Stomach (tissue), 9 donors: ENCODE results near the gene METTL16. TPM values are rescaled to one million over a fixed set of nuclear protein-coding genes. Genes with fewer than 3 reads are reported as not detected.
"Not testable (repeated sequence)": the region's sequence is repeated elsewhere in the genome, so short reads cannot be mapped to it uniquely, and the experiment has no call there.

Experiments used
- DNase-seq, 2 donors: peaks; one replicate each; pipeline versions ENCODE4 v3.0.0 to v3.0.0-alpha.2; 2013 to 2019
- H3K27ac ChIP-seq, 5 donors: fragments of 200-600 bp in 4 of 5; sonication (generic) in 4 of 5; one replicate each; pipeline ENCODE4 v1.5.1; 2013 to 2019; ENCODE audit warnings: mild to moderate bottlenecking in 1 of 5, moderate library complexity in 1 of 5
- H3K27me3 ChIP-seq, 3 donors: fragments of 200-600 bp; sonication (generic); one replicate each; pipeline ENCODE4 v1.5.1; 2017 to 2019; ENCODE audit warnings: mixed run types in 1 of 3
- H3K36me3 ChIP-seq, 4 donors: fragments of 200-600 bp; sonication (generic); 1 replicate in 3 of 4; 2 replicates in 1 of 4; pipeline ENCODE4 v1.5.1; 2016 to 2019
- H3K4me1 ChIP-seq, 4 donors: fragments of 200-600 bp; sonication (generic); one replicate each; pipeline ENCODE4 v1.5.1; 2016 to 2019
- H3K4me3 ChIP-seq, 4 donors: fragments of 200-600 bp; sonication (generic) in 3 of 4; one replicate each; pipeline ENCODE4 v1.5.1; 2016 to 2019; ENCODE audit warnings: mild to moderate bottlenecking in 1 of 4
- H3K9me3 ChIP-seq, 4 donors: fragments of 200-600 bp; sonication (generic); one replicate each; pipeline ENCODE4 v1.5.1; 2016 to 2019
- CTCF ChIP-seq, 7 experiments: fragments of 450-650 bp in 4 of 7; fragments of 200-600 bp in 3 of 7; sonication (generic) in 3 of 7; IDR thresholded peaks; one replicate each; pipeline ENCODE4 v1.5.1; 2016 to 2019; ENCODE audit warnings: antibody characterized with exemption in 7 of 7, control low read depth in 2 of 7, mild to moderate bottlenecking in 1 of 7
- EP300 ChIP-seq: sonication (generic); formaldehyde crosslinking; IDR thresholded peaks from one replicate; pipeline ENCODE4 v1.6.1; 2017; ENCODE audit warnings: antibody characterized with exemption
- POLR2A ChIP-seq, 4 donors: fragments of 450-650 bp; IDR thresholded peaks; one replicate each; pipeline ENCODE4 v1.6.1; 2016; ENCODE audit warnings: antibody characterized with exemption in 4 of 4, control low read depth in 2 of 4, mild to moderate bottlenecking in 1 of 4, moderate library complexity in 1 of 4
- POLR2AphosphoS5 ChIP-seq, 3 donors: sonication (generic); formaldehyde crosslinking; IDR thresholded peaks; one replicate each; pipeline ENCODE4 v1.6.1; 2016; ENCODE audit warnings: antibody characterized with exemption in 3 of 3
- WGBS, 5 donors: extraction: QIAGEN DNeasy Blood & Tissue Kit in 3 of 5; methylation state at CpG; one replicate each; pipeline versions ENCODE4 v1.1.5 to v1.1.7; 2013 to 2018; 5-methylcytosine and 5-hydroxymethylcytosine counted together
- intact Hi-C: fragments of 100-400 bp; cut with DNase I; formaldehyde crosslinking; loops from one replicate; pipeline ENCODE4 v1.15.1; 2023; ENCODE audit warnings: low total_unique reads
- polyA plus RNA-seq, 3 donors: library from polyadenylated mRNA; stranded (reverse); fragments of 200-250 nt; gene quantifications; one replicate each; pipeline ENCODE4 v1.2.3, GENCODE V29; 2013
- total RNA-seq, 5 donors: library from RNA; depleted of rRNA; stranded (reverse); fragments of >200 nt; gene quantifications; one replicate each; pipeline versions ENCODE4 v1.1.0 to v1.2.3, GENCODE V29; 2014 to 2016
- donor health status: healthy with polysubstance abuse.
- donor health status: Bipolar disorder and iron deficiency.
- donor health status: healthy.

The METTL16 gene
- total and polyA plus RNA-seq, 8 donors: 11.3 to 108 (median 16.6) TPM

- no peak for TF ChIP-seq EP300
- no peak for TF ChIP-seq POLR2AphosphoS5 (IDR thresholded peaks at IDR 0.05)
- TF ChIP-seq CTCF (IDR thresholded peaks at IDR 0.05): no peak
- TF ChIP-seq POLR2A (IDR thresholded peaks at IDR 0.05): no peak
- H3K36me3 ChIP-seq: peaks cover 6 to 24% (median 17%) of the 10 kb centered on the region in 4 donors
- 67 to 81% (median 75%) methylated on average over 5 of the region's 5 CpGs for WGBS, 5 donors
- no peaks in the 10 kb centered on the region for H3K9me3 ChIP-seq
- DNase-seq: no peak
- H3K4me1 ChIP-seq: peaks cover 0 to 9% (median 0%) of the 10 kb centered on the region in 4 donors
- H3K27me3 ChIP-seq: no peaks in the 10 kb centered on the region
- H3K27ac ChIP-seq: no peak overlapping the region
- H3K4me3 ChIP-seq: no peak overlapping the region
- intact Hi-C loops: no loop called here
Measured at GRCh38 chr17:2450016-2450650, 61.6 kb downstream of the METTL16 start.

GRCh38 chr17:2449486-2449885 lies 62.2 kb downstream of the METTL16 start:
- intact Hi-C loops: no loop called here
- Histone ChIP-seq H3K9me3 (no peaks in the 10 kb centered on the region), H3K27ac (no peak overlapping the region), H3K27me3 (no peaks in the 10 kb centered on the region), H3K4me3 (no peak overlapping the region), H3K4me1 (peaks cover 0 to 9% (median 0%) of the 10 kb centered on the region in 4 donors), H3K36me3 (peaks cover 6 to 20% (median 15%) of the 10 kb centered on the region in 4 donors)
- TF ChIP-seq POLR2A (IDR thresholded peaks at IDR 0.05): no peak
- TF ChIP-seq EP300: no peak
- no peak for TF ChIP-seq CTCF (IDR thresholded peaks at IDR 0.05)
- no peak for TF ChIP-seq POLR2AphosphoS5 (IDR thresholded peaks at IDR 0.05)
- WGBS, 5 donors: 59 to 75% (median 65%) methylated on average over 2 of the region's 2 CpGs
- DNase-seq: no peak

- 96% methylated on average over 9 of the region's 29 CpGs; no CpG with 5 or more reads in 4 of the 5 donors for WGBS, 5 donors
- intact Hi-C loops, H3K9me3 ChIP-seq, DNase-seq, H3K27ac ChIP-seq, H3K4me1 ChIP-seq, H3K4me3 ChIP-seq, H3K27me3 ChIP-seq: not testable (repeated sequence)
- peaks cover 0 to 10% (median 6%) of the 10 kb centered on the region in 4 donors for H3K36me3 ChIP-seq
Measured at GRCh38 chr17:2447479-2447878, 64.2 kb downstream of the METTL16 start.

GRCh38 chr17:2445638-2446037 lies 66.0 kb downstream of the METTL16 start:
- Histone ChIP-seq H3K9me3 (no peaks in the 10 kb centered on the region), H3K27ac (no peak overlapping the region), H3K27me3 (no peaks in the 10 kb centered on the region), H3K4me3 (no peak overlapping the region), H3K4me1 (peaks cover 0 to 14% (median 3%) of the 10 kb centered on the region in 4 donors), H3K36me3 (peaks cover 0 to 18% (median 14%) of the 10 kb centered on the region in 4 donors)
- DNase-seq: no peak
- intact Hi-C loops: no loop called here
- no peak for TF ChIP-seq CTCF (IDR thresholded peaks at IDR 0.05)
- no peak for TF ChIP-seq POLR2AphosphoS5 (IDR thresholded peaks at IDR 0.05)
- no peak for TF ChIP-seq EP300
- TF ChIP-seq POLR2A (IDR thresholded peaks at IDR 0.05): no peak
- 95 to 100% (median 98%) methylated on average over 1 of the region's 1 CpG for WGBS, 5 donors

- DNase-seq: no peak
- Histone ChIP-seq H3K9me3 (no peaks in the 10 kb centered on the region), H3K4me1 (peaks cover 0 to 6% (median 3%) of the 10 kb centered on the region in 4 donors), H3K36me3 (peaks cover 0 to 28% (median 27%) of the 10 kb centered on the region in 4 donors), H3K4me3 (no peak overlapping the region), H3K27me3 (no peaks in the 10 kb centered on the region), H3K27ac (no peak overlapping the region)
- no peak for TF ChIP-seq POLR2AphosphoS5 (IDR thresholded peaks at IDR 0.05)
- TF ChIP-seq EP300: no peak
- TF ChIP-seq CTCF (IDR thresholded peaks at IDR 0.05): no peak
- no peak for TF ChIP-seq POLR2A (IDR thresholded peaks at IDR 0.05)
- WGBS, 5 donors: 94 to 97% (median 97%) methylated on average over 8 of the region's 8 CpGs
- intact Hi-C loops: no loop called here
Measured at GRCh38 chr17:2444382-2444781, 67.3 kb downstream of the METTL16 start.
